ENCODE data around the gene NMRK1.

NMRK1 gene

GRCh38 chr9:75069171-75069570 lies 18.8 kb downstream of the NMRK1 start:
- FAIRE-seq (no peak), DNase-seq (ENCODE audit: insufficient read length, low spot score) (no peak)
- TF ChIP-seq POLR2AphosphoS5 (IDR thresholded peaks at IDR 0.05; ENCODE audit: low read depth, low read length) = no peak
- no peak for TF ChIP-seq POU2F2 (IDR thresholded peaks at IDR 0.05; ENCODE audit: low read depth, low read length)
- TF ChIP-seq SPI1 (IDR thresholded peaks at IDR 0.05; ENCODE audit: low read depth, low read length) = no peak

- DNase-seq (ENCODE audit: insufficient read length, low spot score) (no peak), FAIRE-seq (no peak)
- TF ChIP-seq POU2F2 (IDR thresholded peaks at IDR 0.05; ENCODE audit: low read depth, low read length) = no peak
- TF ChIP-seq SPI1 (IDR thresholded peaks at IDR 0.05; ENCODE audit: low read depth, low read length) = no peak
- TF ChIP-seq PAX5 (IDR thresholded peaks at IDR 0.05; ENCODE audit: insufficient read depth, low read length, severe bottlenecking) = no peak
- TF ChIP-seq POLR2AphosphoS5 (IDR thresholded peaks at IDR 0.05; ENCODE audit: low read depth, low read length) = no peak
- TF ChIP-seq TAF1 (IDR thresholded peaks at IDR 0.05; ENCODE audit: low read depth, low read length) = no peak
- TF ChIP-seq POLR2A (IDR thresholded peaks at IDR 0.05; ENCODE audit: low read depth, low read length) = no peak
Measured at GRCh38 chr9:75067894-75068293, 20.1 kb downstream of the NMRK1 start.

DNA sequence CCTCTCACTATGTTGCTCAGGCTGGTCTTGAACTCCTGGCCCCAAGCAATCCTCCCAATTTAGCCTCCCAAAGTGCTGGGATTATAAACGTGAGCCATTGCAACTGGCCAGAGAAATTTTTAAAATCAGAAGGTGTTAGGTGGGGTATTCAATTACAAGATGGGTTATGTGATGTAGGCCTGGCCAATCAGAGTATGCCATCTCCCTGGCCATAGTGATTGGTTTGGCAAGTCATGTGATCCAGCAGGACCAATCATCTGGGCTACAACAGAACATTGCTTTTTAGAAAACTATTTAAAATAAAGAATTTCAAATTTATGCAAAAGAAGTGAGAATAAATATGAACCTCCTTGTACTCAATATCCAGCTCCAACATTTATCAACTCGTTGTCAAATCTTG lies 22.4 kb downstream of the NMRK1 start:
- FAIRE-seq (no peak), DNase-seq (ENCODE audit: insufficient read length, low spot score) (no peak)
- no peak for TF ChIP-seq PAX5 (IDR thresholded peaks at IDR 0.05; ENCODE audit: insufficient read depth, low read length, severe bottlenecking)
- TF ChIP-seq POLR2AphosphoS5 (IDR thresholded peaks at IDR 0.05; ENCODE audit: low read depth, low read length) = no peak
- no peak for TF ChIP-seq POLR2A (IDR thresholded peaks at IDR 0.05; ENCODE audit: low read depth, low read length)
- TF ChIP-seq TAF1 (IDR thresholded peaks at IDR 0.05; ENCODE audit: low read depth, low read length) = no peak
- TF ChIP-seq POU2F2 (IDR thresholded peaks at IDR 0.05; ENCODE audit: low read depth, low read length) = no peak
- no peak for TF ChIP-seq SPI1 (IDR thresholded peaks at IDR 0.05; ENCODE audit: low read depth, low read length)

DNA sequence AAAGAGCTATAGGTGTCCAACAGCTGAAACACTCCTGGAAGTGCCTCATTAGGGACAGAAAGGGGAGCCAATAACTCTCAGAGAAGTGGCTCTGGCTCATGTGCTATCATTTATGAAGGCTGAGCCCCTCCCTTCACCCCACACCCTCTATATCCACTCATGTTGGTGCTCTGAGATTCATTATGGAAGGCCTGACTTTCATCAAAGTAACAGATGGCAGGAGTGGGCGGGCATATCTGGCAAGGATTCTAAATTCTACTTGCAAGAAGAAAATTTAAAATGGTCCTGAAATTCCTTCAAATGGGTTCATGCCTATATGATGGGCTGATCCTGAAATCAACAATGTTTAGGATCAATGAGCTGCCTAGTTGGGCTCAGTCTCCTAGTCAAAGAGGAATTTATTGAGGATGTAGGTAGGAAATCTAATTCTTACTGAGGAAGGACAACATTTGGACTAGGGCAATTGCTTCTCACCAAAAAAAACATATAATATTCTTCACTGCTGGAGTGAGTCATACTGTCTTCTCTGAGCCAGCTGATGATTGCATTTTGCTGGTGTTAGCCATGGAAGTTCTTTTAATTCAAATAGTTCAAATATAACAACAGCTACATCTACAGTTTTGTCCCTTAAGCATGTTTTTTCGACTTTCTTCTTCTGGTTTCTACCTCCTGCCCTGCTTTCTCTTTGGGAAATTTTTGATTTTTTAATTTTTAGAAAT lies 23.5 kb downstream of the NMRK1 start:
- no peak for TF ChIP-seq PAX5 (IDR thresholded peaks at IDR 0.05; ENCODE audit: insufficient read depth, low read length, severe bottlenecking)
- no peak for TF ChIP-seq POLR2AphosphoS5 (IDR thresholded peaks at IDR 0.05; ENCODE audit: low read depth, low read length)
- TF ChIP-seq SPI1 (IDR thresholded peaks at IDR 0.05; ENCODE audit: low read depth, low read length) = no peak
- TF ChIP-seq TAF1 (IDR thresholded peaks at IDR 0.05; ENCODE audit: low read depth, low read length) = no peak
- no peak for TF ChIP-seq POLR2A (IDR thresholded peaks at IDR 0.05; ENCODE audit: low read depth, low read length)
- TF ChIP-seq POU2F2 (IDR thresholded peaks at IDR 0.05; ENCODE audit: low read depth, low read length) = no peak
- DNase-seq (ENCODE audit: insufficient read length, low spot score) (no peak), FAIRE-seq (no peak)

DNA sequence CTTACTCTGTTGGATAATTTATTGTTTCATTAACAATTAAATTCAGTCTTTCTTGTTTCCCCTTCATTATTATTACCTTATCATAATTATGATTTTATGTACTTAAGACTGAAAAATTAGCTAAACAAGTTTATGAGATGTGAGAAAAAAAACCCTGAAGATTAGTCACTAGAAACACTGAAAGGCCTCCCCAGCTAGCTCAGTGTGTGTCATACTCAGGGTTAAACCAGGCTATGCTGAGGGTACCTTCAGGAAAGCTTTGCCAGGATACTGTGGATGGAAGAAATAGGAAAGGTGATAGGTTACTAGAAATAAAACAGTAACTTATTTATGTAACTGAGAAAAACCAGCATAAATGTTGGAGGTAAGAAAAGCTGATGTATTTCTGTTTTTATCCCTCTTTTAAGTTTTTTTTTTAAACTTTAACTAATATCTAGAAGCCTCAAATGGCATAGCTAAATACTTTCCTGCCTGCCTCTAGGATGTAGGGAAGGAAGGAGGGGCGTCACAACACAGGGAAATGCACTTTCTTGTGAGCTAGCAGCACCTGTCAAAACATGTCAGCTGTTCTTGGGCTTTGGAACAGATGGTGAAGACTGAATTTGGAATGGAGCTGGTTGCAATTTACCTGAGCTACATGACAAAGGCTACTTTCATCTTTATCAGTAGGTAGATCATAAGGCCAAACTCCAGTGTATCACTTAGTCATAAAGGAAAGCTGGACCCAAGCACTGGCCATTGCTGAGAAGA lies 24.2 kb downstream of the NMRK1 start:
- no peak for DNase-seq (ENCODE audit: insufficient read length, low spot score)
- no peak for TF ChIP-seq POLR2AphosphoS5 (IDR thresholded peaks at IDR 0.05; ENCODE audit: low read depth, low read length)
- TF ChIP-seq SPI1 (IDR thresholded peaks at IDR 0.05; ENCODE audit: low read depth, low read length) = no peak
- no peak for TF ChIP-seq POLR2A (IDR thresholded peaks at IDR 0.05; ENCODE audit: low read depth, low read length)
- no peak for TF ChIP-seq PAX5 (IDR thresholded peaks at IDR 0.05; ENCODE audit: insufficient read depth, low read length, severe bottlenecking)
- no peak for TF ChIP-seq TAF1 (IDR thresholded peaks at IDR 0.05; ENCODE audit: low read depth, low read length)
- TF ChIP-seq POU2F2 (IDR thresholded peaks at IDR 0.05; ENCODE audit: low read depth, low read length) = no peak
- FAIRE-seq = no peak

- DNase-seq (ENCODE audit: insufficient read length, low spot score) (no peak), FAIRE-seq (no peak)
- TF ChIP-seq POU2F2 (IDR thresholded peaks at IDR 0.05; ENCODE audit: low read depth, low read length) (no peak), TAF1 (IDR thresholded peaks at IDR 0.05; ENCODE audit: low read depth, low read length) (no peak), POLR2A (IDR thresholded peaks at IDR 0.05; ENCODE audit: low read depth, low read length) (no peak), SPI1 (IDR thresholded peaks at IDR 0.05; ENCODE audit: low read depth, low read length) (no peak), PAX5 (IDR thresholded peaks at IDR 0.05; ENCODE audit: insufficient read depth, low read length, severe bottlenecking) (no peak), POLR2AphosphoS5 (IDR thresholded peaks at IDR 0.05; ENCODE audit: low read depth, low read length) (no peak)
Measured at GRCh38 chr9:75061169-75061568, 26.8 kb downstream of the NMRK1 start.

DNA sequence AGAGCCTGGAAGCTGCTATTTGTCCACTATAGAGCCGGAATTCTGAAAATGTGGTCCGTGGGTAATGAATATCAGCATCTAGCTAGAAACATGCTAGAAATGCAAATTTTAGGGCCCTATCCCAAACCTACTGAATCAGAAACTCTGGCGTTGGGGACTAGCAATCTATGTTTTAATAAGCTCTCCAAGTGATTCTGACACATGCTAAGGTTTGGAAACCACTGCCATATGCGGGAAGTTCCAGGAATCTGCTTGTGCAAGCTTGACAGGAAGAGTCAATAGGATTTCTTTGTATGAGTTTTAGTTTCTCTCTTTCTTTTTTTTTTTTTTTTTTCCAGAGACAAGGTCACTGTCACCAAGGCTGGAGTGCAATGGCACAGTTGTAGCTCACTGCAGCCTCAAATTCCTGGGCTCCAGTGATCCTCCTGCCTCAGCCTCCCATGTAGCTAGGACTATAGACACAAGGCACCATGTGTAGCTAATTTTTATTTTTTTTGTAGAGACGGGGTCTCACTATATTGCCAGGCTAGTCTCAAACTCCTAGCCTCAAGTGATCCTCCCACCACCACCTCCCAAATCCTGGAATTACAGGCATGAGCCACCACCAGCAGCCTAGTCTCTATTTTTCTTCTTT lies 33.5 kb downstream of the NMRK1 start:
- no peak for DNase-seq (ENCODE audit: insufficient read length, low spot score)
- FAIRE-seq = no peak
- TF ChIP-seq SPI1 (IDR thresholded peaks at IDR 0.05; ENCODE audit: low read depth, low read length) (no peak), TAF1 (IDR thresholded peaks at IDR 0.05; ENCODE audit: low read depth, low read length) (no peak), POLR2AphosphoS5 (IDR thresholded peaks at IDR 0.05; ENCODE audit: low read depth, low read length) (no peak)

GRCh38 chr9:75053869-75054268 lies 34.1 kb downstream of the NMRK1 start:
- TF ChIP-seq POLR2AphosphoS5 (IDR thresholded peaks at IDR 0.05; ENCODE audit: low read depth, low read length) = no peak
- TF ChIP-seq POLR2A (IDR thresholded peaks at IDR 0.05; ENCODE audit: low read depth, low read length) = no peak
- TF ChIP-seq SPI1 (IDR thresholded peaks at IDR 0.05; ENCODE audit: low read depth, low read length) = no peak
- no peak for TF ChIP-seq PAX5 (IDR thresholded peaks at IDR 0.05; ENCODE audit: insufficient read depth, low read length, severe bottlenecking)
- no peak for TF ChIP-seq TAF1 (IDR thresholded peaks at IDR 0.05; ENCODE audit: low read depth, low read length)
- no peak for TF ChIP-seq POU2F2 (IDR thresholded peaks at IDR 0.05; ENCODE audit: low read depth, low read length)
- FAIRE-seq = no peak
- no peak for DNase-seq (ENCODE audit: insufficient read length, low spot score)

DNA sequence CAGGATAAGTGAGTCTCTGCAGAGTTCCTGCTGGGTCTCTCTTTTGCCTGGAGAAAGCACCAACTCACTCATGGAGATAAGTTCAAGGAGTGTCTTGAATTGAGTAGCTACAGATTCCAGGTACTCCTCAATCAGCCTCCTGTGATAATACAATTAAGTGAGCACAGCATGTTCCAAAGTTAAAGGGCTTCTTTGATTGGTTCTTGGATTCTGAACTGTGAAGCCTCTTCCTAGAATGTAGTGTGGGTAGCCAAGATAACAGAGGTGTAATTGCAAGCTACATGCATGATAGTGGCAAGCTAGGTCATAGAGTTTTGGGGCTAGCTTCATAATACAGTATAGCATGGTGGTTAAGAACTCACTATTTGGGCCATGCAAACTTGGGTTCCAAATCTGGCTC lies 36.7 kb downstream of the NMRK1 start:
- DNase-seq (ENCODE audit: insufficient read length, low spot score) = no peak
- no peak for FAIRE-seq
- TF ChIP-seq POLR2A (IDR thresholded peaks at IDR 0.05; ENCODE audit: low read depth, low read length) (no peak), TAF1 (IDR thresholded peaks at IDR 0.05; ENCODE audit: low read depth, low read length) (no peak), POU2F2 (IDR thresholded peaks at IDR 0.05; ENCODE audit: low read depth, low read length) (no peak), PAX5 (IDR thresholded peaks at IDR 0.05; ENCODE audit: insufficient read depth, low read length, severe bottlenecking) (no peak), SPI1 (IDR thresholded peaks at IDR 0.05; ENCODE audit: low read depth, low read length) (no peak), POLR2AphosphoS5 (IDR thresholded peaks at IDR 0.05; ENCODE audit: low read depth, low read length) (no peak)

Data from GM12891 (cell line).